OCI-LY1 (cell line): ENCODE data around the gene DYRK3.

ENCODE experiments used
- H2AFZ ChIP-seq: fragments of 200-600 bp; sonication (generic), shearing (Covaris generic); 2 replicates; pipeline ENCODE4 v1.6.0; 2014; ENCODE audit warnings: antibody characterized with exemption, mild to moderate bottlenecking, low read length
- H3F3A ChIP-seq: fragments of 200-600 bp; sonication (generic), shearing (Covaris generic); 2 replicates; pipeline ENCODE4 v1.6.0; 2014; ENCODE audit warnings: mild to moderate bottlenecking, antibody characterized with exemption, low read length, moderate library complexity; ENCODE audit not compliant: insufficient read depth
- H3K27ac ChIP-seq: fragments of 200-600 bp; sonication (generic); 2 replicates; pipeline ENCODE4 v1.5.1; 2014; ENCODE audit warnings: low read length, mixed run types, mild to moderate bottlenecking, low read depth; ENCODE audit not compliant: poor library complexity, severe bottlenecking
- H3K27me3 ChIP-seq: fragments of 200-600 bp; sonication (generic); 2 replicates; pipeline ENCODE4 v1.6.0; 2014; ENCODE audit warnings: antibody characterized with exemption, mild to moderate bottlenecking, low read length, moderate library complexity; ENCODE audit not compliant: insufficient read depth
- H3K36me3 ChIP-seq: fragments of 200-600 bp; sonication (generic); 2 replicates; pipeline ENCODE4 v1.6.1; 2014; ENCODE audit warnings: mild to moderate bottlenecking, antibody characterized with exemption, low read length, moderate library complexity, mixed read lengths; ENCODE audit not compliant: insufficient read depth
- H3K4me1 ChIP-seq: fragments of 200-600 bp; sonication (generic); 2 replicates; pipeline ENCODE4 v1.5.1; 2014; ENCODE audit warnings: mild to moderate bottlenecking, low read length, moderate library complexity; ENCODE audit not compliant: insufficient read depth, severe bottlenecking
- H3K4me2 ChIP-seq: fragments of 200-600 bp; sonication (generic), shearing (Covaris generic); 2 replicates; pipeline ENCODE4 v1.6.1; 2014; ENCODE audit warnings: low read length
- H3K4me3 ChIP-seq: fragments of 200-600 bp; sonication (generic); 2 replicates; pipeline ENCODE4 v1.5.1; 2014; ENCODE audit warnings: low read length, low read depth, mild to moderate bottlenecking, mixed read lengths; ENCODE audit not compliant: poor library complexity, severe bottlenecking
- H3K79me2 ChIP-seq: fragments of 200-600 bp; shearing (Covaris generic); 2 replicates; pipeline ENCODE4 v1.6.1; 2016; ENCODE audit warnings: mixed run types, low read length, mixed read lengths; ENCODE audit not compliant: insufficient read depth
- H3K9ac ChIP-seq: fragments of 200-600 bp; sonication (generic), shearing (Covaris generic); 2 replicates; pipeline ENCODE4 v1.6.1; 2014; ENCODE audit warnings: mild to moderate bottlenecking, low read length, mixed read lengths
- H3K9me2 ChIP-seq: fragments of 200-600 bp; sonication (generic), shearing (Covaris generic); 2 replicates; pipeline ENCODE4 v1.6.1; 2014; ENCODE audit warnings: low read depth, mild to moderate bottlenecking, low read length, mixed read lengths
- H3K9me3 ChIP-seq: fragments of 200-600 bp; shearing (Covaris generic); 2 replicates; pipeline ENCODE4 v1.6.1; 2014; ENCODE audit warnings: low read length, mixed read lengths
- H4K20me1 ChIP-seq: fragments of 200-600 bp; sonication (generic), shearing (Covaris generic); 2 replicates; pipeline ENCODE4 v1.6.0; 2016; ENCODE audit warnings: mild to moderate bottlenecking, low read length; ENCODE audit not compliant: insufficient read depth
- CTCF ChIP-seq: fragments of 200-600 bp; sonication (generic), shearing (Covaris generic); IDR thresholded peaks from 2 replicates; pipeline ENCODE4 v1.5.1; 2017; ENCODE audit warnings: mild to moderate bottlenecking, antibody characterized with exemption, low read length, moderate library complexity, mixed read lengths
- EZH2 ChIP-seq: fragments of 200-600 bp; sonication (generic), shearing (Covaris generic); IDR thresholded peaks from 2 replicates; pipeline ENCODE4 v1.8.0; 2017; ENCODE audit warnings: borderline replicate concordance, mixed run types, mild to moderate bottlenecking, antibody characterized with exemption, low read length, moderate library complexity, mixed read lengths

DYRK3 gene

GRCh38 chr1:206658264-206658980 lies 23.1 kb downstream of the DYRK3 start:
- no peak overlapping the region for H3K27ac ChIP-seq
- no peaks in the 10 kb centered on the region for H3K36me3 ChIP-seq
- H3K4me3 ChIP-seq = no peak overlapping the region
- no peaks in the 10 kb centered on the region for H3K79me2 ChIP-seq
- H4K20me1 ChIP-seq = no peaks in the 10 kb centered on the region
- H3F3A ChIP-seq = no peaks in the 10 kb centered on the region
- no peak overlapping the region for H3K9ac ChIP-seq
- H3K4me1 ChIP-seq = peaks cover 6% of the 10 kb centered on the region
- TF ChIP-seq EZH2 (no peak), CTCF (peak; percentile 92)
- H3K9me2 ChIP-seq = no peaks in the 10 kb centered on the region
- no peaks in the 10 kb centered on the region for H3K9me3 ChIP-seq
- H2AFZ ChIP-seq = no peak overlapping the region
- H3K27me3 ChIP-seq = no peaks in the 10 kb centered on the region
- peak overlapping the region; percentile 43 for H3K4me2 ChIP-seq

GRCh38 chr1:206658981-206659273 lies 23.6 kb downstream of the DYRK3 start:
- Histone ChIP-seq H3K79me2 (no peaks in the 10 kb centered on the region), H3K9me2 (no peaks in the 10 kb centered on the region), H3F3A (no peaks in the 10 kb centered on the region), H3K4me3 (no peak overlapping the region), H3K4me1 (peaks cover 6% of the 10 kb centered on the region), H3K4me2 (no peak overlapping the region), H3K9ac (no peak overlapping the region), H2AFZ (no peak overlapping the region), H4K20me1 (no peaks in the 10 kb centered on the region), H3K36me3 (no peaks in the 10 kb centered on the region), H3K9me3 (no peaks in the 10 kb centered on the region), H3K27ac (no peak overlapping the region), H3K27me3 (no peaks in the 10 kb centered on the region)
- TF ChIP-seq CTCF (no peak), EZH2 (no peak)

- no peak overlapping the region for H3K27ac ChIP-seq
- no peak for TF ChIP-seq EZH2
- TF ChIP-seq CTCF = no peak
- H3K9ac ChIP-seq = no peak overlapping the region
Measured at GRCh38 chr1:206660136-206660535, 24.8 kb downstream of the DYRK3 start.

More at GRCh38 chr1:206660136-206660535, 24.8 kb downstream of the DYRK3 start:
- H2AFZ ChIP-seq = no peak overlapping the region
- no peaks in the 10 kb centered on the region for H3K36me3 ChIP-seq
- H4K20me1 ChIP-seq = no peaks in the 10 kb centered on the region
- no peak overlapping the region for H3K4me2 ChIP-seq
- H3F3A ChIP-seq = no peaks in the 10 kb centered on the region
- peaks cover 8% of the 10 kb centered on the region for H3K4me1 ChIP-seq
- H3K9me2 ChIP-seq = no peaks in the 10 kb centered on the region
- no peak overlapping the region for H3K4me3 ChIP-seq
- H3K79me2 ChIP-seq = no peaks in the 10 kb centered on the region
- no peaks in the 10 kb centered on the region for H3K27me3 ChIP-seq
- H3K9me3 ChIP-seq = no peaks in the 10 kb centered on the region
